Fibroblast of lung (primary cell): ENCODE measurements around the gene XPC. TPM values are rescaled to one million over a fixed set of nuclear protein-coding genes. Genes with fewer than 3 reads are reported as not detected.

Experiments
- DNase-seq, 2 donors: peaks; one replicate each; pipeline versions ENCODE4 v3.0.0 to v3.0.0-alpha.2; 2010; ENCODE audit warnings: low read depth in 2 of 2
- H2AFZ ChIP-seq: 2 replicates; pipeline ENCODE4 v1.5.1; 2012; ENCODE audit warnings: low read length, control low read depth, inconsistent platforms
- H3K27ac ChIP-seq: 2 replicates; pipeline ENCODE4 v1.5.1; 2011; ENCODE audit warnings: low read length, control low read depth; ENCODE audit not compliant: insufficient read depth
- H3K27me3 ChIP-seq: 2 replicates; pipeline ENCODE4 v1.5.1; 2011; ENCODE audit warnings: mild to moderate bottlenecking, low read length; ENCODE audit not compliant: control insufficient read depth, insufficient read depth
- H3K36me3 ChIP-seq: 2 replicates; pipeline ENCODE4 v1.5.1; 2011; ENCODE audit warnings: low read length; ENCODE audit not compliant: control insufficient read depth, insufficient read depth
- H3K4me1 ChIP-seq: 2 replicates; pipeline ENCODE4 v1.5.1; 2011; ENCODE audit warnings: low read length; ENCODE audit not compliant: control insufficient read depth, insufficient read depth; ENCODE audit errors: extremely low read depth
- H3K4me2 ChIP-seq: 2 replicates; pipeline ENCODE4 v1.5.1; 2011; ENCODE audit warnings: low read length, control low read depth; ENCODE audit not compliant: insufficient read depth; ENCODE audit errors: extremely low read depth
- H3K4me3 ChIP-seq, 4 experiments: fragments of 200-600 bp in 1 of 4; sonication (generic) in 1 of 4; replicated peaks in 1 of 4; 2 replicates each; pipeline ENCODE4 v1.5.1; 2011 to 2016; ENCODE audit warnings: low read length in 4 of 4, low read depth in 3 of 4, mild to moderate bottlenecking in 3 of 4, control low read depth in 2 of 4, inconsistent platforms in 1 of 4, mixed read lengths in 1 of 4; ENCODE audit not compliant: insufficient read depth in 1 of 4; ENCODE audit errors: control extremely low read depth in 1 of 4
- H3K79me2 ChIP-seq: 2 replicates; pipeline ENCODE4 v1.5.1; 2012; ENCODE audit warnings: mild to moderate bottlenecking, low read length, inconsistent platforms; ENCODE audit not compliant: control insufficient read depth, insufficient read depth
- H3K9ac ChIP-seq: 2 replicates; pipeline ENCODE4 v1.5.1; 2011; ENCODE audit warnings: mild to moderate bottlenecking, low read length, control low read depth; ENCODE audit not compliant: insufficient read depth
- H3K9me3 ChIP-seq: 2 replicates; pipeline ENCODE4 v1.5.1; 2012; ENCODE audit warnings: low read depth, low read length; ENCODE audit not compliant: control insufficient read depth, insufficient read depth
- H4K20me1 ChIP-seq: 2 replicates; pipeline ENCODE4 v1.5.1; 2011; ENCODE audit warnings: low read length; ENCODE audit not compliant: control insufficient read depth, insufficient read depth; ENCODE audit errors: extremely low read depth
- EZH2 ChIP-seq: IDR thresholded peaks from 2 replicates; pipeline ENCODE4 v1.5.1; 2012; ENCODE audit warnings: low read length, control low read depth, mild to moderate bottlenecking; ENCODE audit errors: missing control alignments
- polyA plus RNA-seq, 2 donors: library from polyadenylated mRNA; depleted of rRNA in 1 of 2; stranded (reverse) in 1 of 2; unstranded in 1 of 2; fragments of >200 nt; gene quantifications; 2 replicates each; pipeline ENCODE4 v1.2.1, GENCODE V29; 2011 to 2012; ENCODE audit warnings: missing spikeins in 1 of 2
- total RNA-seq: library from RNA; depleted of rRNA; stranded (reverse); fragments of >200 nt; gene quantifications from 2 replicates; pipeline ENCODE4 v1.2.1, GENCODE V29; 2014
- TF ChIP-seq, protein P1 (sequence below), 2 donors: IDR thresholded peaks in 1 of 2; conservative IDR thresholded peaks in 1 of 2; 1 replicate in 1 of 2; 2 replicates in 1 of 2; pipeline ENCODE4 v1.5.1; 2011 to 2012; ENCODE audit warnings: low read length in 2 of 2, control low read depth in 1 of 2, inconsistent platforms in 1 of 2, low read depth in 1 of 2, mild to moderate bottlenecking in 1 of 2

XPC gene
- total and polyA plus RNA-seq, 2 donors (not counting 1 experiment from before 2014, with no cell fraction given), result 18.4 to 95.6 TPM

DNA sequence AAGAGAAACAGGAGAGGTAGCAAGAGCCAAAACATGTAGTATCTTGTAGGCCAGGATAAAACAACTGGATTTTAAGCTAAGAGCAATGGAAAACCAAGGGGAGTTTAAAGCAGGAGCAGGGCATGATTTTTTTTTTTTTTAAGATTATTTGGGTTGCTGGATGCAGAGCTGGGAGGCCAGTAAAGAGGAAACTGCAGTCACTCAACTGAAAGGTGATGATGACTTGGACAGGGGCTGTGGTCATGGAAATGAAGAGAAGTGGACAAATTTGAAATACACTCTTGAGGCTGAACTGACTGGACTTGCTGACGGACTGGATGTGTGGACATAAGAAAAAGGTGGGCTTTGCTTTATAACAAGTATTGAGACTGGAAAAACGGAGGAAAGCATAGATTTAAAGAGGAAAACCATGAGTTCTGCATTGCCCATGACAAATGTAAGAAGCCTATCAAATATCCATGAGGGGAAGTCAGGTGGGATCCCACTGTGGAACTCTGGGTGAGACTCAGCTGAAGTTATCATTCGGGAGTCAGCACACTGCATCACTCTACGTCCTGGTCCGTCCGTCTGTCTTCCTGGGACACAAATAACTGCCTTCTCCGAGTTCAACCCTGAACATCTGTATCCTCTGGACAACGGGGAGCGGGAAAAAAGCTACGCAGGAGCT is 688 bp downstream of the XPC start:
- Histone ChIP-seq H3K9me3 (no peaks in the 10 kb centered on the region), H3K27ac (peak overlapping the region; percentile 98), H3K4me2 (peak overlapping the region; percentile 89), H3K4me1 (peaks cover 2% of the 10 kb centered on the region), H3K9ac (peak overlapping the region; percentile 98), H3K36me3 (no peaks in the 10 kb centered on the region), H4K20me1 (no peaks in the 10 kb centered on the region), H2AFZ (peak overlapping the region; percentile 67), H3K4me3 (peak overlapping the region; percentile 69 to 91 (median 78)), H3K79me2 (peaks cover 48% of the 10 kb centered on the region), H3K27me3 (no peaks in the 10 kb centered on the region)
- peak in 1 of 2 donors; percentile 31 for DNase-seq
- TF ChIP-seq EZH2, result no peak
- TF ChIP-seq, protein P1, sequence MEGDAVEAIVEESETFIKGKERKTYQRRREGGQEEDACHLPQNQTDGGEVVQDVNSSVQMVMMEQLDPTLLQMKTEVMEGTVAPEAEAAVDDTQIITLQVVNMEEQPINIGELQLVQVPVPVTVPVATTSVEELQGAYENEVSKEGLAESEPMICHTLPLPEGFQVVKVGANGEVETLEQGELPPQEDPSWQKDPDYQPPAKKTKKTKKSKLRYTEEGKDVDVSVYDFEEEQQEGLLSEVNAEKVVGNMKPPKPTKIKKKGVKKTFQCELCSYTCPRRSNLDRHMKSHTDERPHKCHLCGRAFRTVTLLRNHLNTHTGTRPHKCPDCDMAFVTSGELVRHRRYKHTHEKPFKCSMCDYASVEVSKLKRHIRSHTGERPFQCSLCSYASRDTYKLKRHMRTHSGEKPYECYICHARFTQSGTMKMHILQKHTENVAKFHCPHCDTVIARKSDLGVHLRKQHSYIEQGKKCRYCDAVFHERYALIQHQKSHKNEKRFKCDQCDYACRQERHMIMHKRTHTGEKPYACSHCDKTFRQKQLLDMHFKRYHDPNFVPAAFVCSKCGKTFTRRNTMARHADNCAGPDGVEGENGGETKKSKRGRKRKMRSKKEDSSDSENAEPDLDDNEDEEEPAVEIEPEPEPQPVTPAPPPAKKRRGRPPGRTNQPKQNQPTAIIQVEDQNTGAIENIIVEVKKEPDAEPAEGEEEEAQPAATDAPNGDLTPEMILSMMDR (conservative IDR thresholded peaks at IDR 0.05 in 1 of 2, IDR thresholded peaks at IDR 0.05 in 1 of 2; ENCODE audit: low read depth in 1 of 2, low read length in 2 of 2), result no peak

DNA sequence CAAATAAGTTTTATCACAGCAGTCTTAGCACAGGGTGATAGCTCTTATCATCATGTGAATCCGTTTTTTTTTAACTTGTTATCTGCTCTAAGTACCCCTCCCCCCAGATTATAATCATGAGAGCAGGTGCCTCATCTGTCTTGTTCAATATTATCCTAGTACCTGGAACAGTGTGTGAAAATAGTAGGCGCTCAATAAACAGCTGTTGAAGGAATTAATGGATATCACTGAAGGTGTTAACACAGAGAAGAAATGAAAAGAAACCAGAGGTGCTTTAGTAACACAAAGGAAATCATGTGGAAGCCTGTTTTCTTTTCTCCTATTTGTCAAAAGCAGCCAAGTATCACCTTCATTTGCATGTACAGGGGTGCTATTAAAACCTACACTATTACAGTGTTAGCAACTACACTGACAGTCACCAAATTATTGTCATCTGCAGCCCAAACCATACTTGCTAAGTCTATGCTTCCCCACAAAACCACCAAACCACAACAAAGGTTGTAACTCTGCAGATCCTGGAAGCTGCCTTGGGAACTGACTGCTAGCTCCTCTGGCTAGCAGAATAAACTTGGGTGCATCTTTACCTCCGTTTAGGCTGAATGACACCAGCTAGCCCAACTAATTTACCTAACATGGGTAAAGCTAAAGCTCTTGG is 2.9 kb downstream of the XPC start:
- H3K36me3 ChIP-seq, result peaks cover 6% of the 10 kb centered on the region
- H3K4me3 ChIP-seq, result peak overlapping the region in 1 of 4 experiments; percentile 17
- no peaks in the 10 kb centered on the region for H3K27me3 ChIP-seq
- H3K79me2 ChIP-seq, result peaks cover 48% of the 10 kb centered on the region
- no peaks in the 10 kb centered on the region for H3K9me3 ChIP-seq
- no peak for TF ChIP-seq EZH2
- TF ChIP-seq, protein P1 (conservative IDR thresholded peaks at IDR 0.05 in 1 of 2, IDR thresholded peaks at IDR 0.05 in 1 of 2; ENCODE audit: low read depth in 1 of 2, low read length in 2 of 2), result no peak
- no peak overlapping the region for H3K27ac ChIP-seq
- no peak overlapping the region for H3K9ac ChIP-seq
- H3K4me1 ChIP-seq, result peaks cover 2% of the 10 kb centered on the region
- DNase-seq, result peak in 1 of 2 donors; percentile 67
- H3K4me2 ChIP-seq, result peak overlapping the region; percentile 33
- no peak overlapping the region for H2AFZ ChIP-seq
- H4K20me1 ChIP-seq, result no peaks in the 10 kb centered on the region

DNA sequence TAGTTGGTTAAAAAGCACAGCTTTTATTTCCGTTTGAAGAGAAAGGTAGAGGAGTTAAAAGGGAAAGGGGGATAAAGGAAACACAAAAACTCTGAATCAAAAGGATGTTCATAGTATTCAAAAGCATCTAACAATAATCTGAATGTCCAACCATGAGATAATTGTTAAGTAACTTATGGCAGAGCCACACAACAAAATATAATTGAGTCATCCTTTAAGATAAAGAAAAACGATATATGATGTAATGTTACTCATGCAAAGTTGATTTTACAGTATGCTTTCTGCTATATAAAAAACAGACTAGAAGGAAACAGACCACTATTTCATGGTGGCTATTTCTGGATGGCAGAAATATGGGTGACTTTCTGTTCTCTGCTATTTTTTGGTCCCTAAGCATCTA is 3.9 kb downstream of the XPC start:
- Histone ChIP-seq H3K27ac (no peak overlapping the region), H3K4me3 (no peak overlapping the region), H4K20me1 (no peaks in the 10 kb centered on the region), H2AFZ (no peak overlapping the region), H3K4me2 (peak overlapping the region; percentile 13), H3K4me1 (peaks cover 4% of the 10 kb centered on the region), H3K9ac (no peak overlapping the region), H3K36me3 (peaks cover 6% of the 10 kb centered on the region), H3K79me2 (peaks cover 40% of the 10 kb centered on the region), H3K27me3 (no peaks in the 10 kb centered on the region), H3K9me3 (no peaks in the 10 kb centered on the region)
- peak in 1 of 2 donors; percentile 15 for DNase-seq
- TF ChIP-seq, protein P1 (conservative IDR thresholded peaks at IDR 0.05 in 1 of 2, IDR thresholded peaks at IDR 0.05 in 1 of 2; ENCODE audit: low read depth in 1 of 2, low read length in 2 of 2), result no peak
